Measurements from ENCODE around the gene DCTN2. TPM values are rescaled to one million over a fixed set of nuclear protein-coding genes. Genes with fewer than 3 reads are reported as not detected.
A peak's percentile ranks its signal among the peaks of the same experiment; 100 is the strongest.
"Not testable (repeated sequence)": the region's sequence is repeated elsewhere in the genome, so short reads cannot be mapped to it uniquely, and the experiment has no call there.

The DCTN2 gene
- total and polyA plus RNA-seq, 4 experiments from 2014 or later, result 67.4 to 86.2 (median 70.0) TPM

- intact Hi-C loops (cut with micrococcal nuclease); H3K9me3 ChIP-seq (ENCODE audit: control insufficient read depth in 1 of 2, low read length in 2 of 2); H3K4me1 ChIP-seq (ENCODE audit: insufficient read depth, low read length); H3K27me3 Mint-ChIP-seq; H3K4me3 ChIP-seq (ENCODE audit: low read length in 2 of 2); H3K4me1 Mint-ChIP-seq; H3K27ac ChIP-seq (ENCODE audit: low read depth, low read length); H3K27me3 ChIP-seq (ENCODE audit: insufficient read depth, low read length); H3K9me3 Mint-ChIP-seq; DNase-seq; H3K4me3 Mint-ChIP-seq: not testable (repeated sequence)
- H3K36me3 ChIP-seq (ENCODE audit: insufficient read depth, low read length), result peaks cover 61% of the 10 kb centered on the region
- Mint-ChIP-seq H3K36me3 (peaks cover 46 to 70% of the 10 kb centered on the region in 2 donors), H3K27ac (peak overlapping the region in 4 of 7 donors; percentile 5 to 78 (median 44))
- ChIA-PET POLR2A (ENCODE audit: partially characterized antibody) (interaction anchor here (1.6 kb wide), 1 partner anchor 22 kb away, joined by 4 read pairs; the partner anchor contains the start of gene ARHGAP9), CTCF (ENCODE audit: partially characterized antibody) (interaction anchor here (1.0 to 1.4 kb wide), 3 partner anchors 10 to 47 kb away, joined by 3 to 4 read pairs (median 3); partner anchors contain the start of gene INHBE)
These were observed 44.6 kb downstream of the DCTN2 start for GRCh38 chr12:57502311-57502969.

DNA sequence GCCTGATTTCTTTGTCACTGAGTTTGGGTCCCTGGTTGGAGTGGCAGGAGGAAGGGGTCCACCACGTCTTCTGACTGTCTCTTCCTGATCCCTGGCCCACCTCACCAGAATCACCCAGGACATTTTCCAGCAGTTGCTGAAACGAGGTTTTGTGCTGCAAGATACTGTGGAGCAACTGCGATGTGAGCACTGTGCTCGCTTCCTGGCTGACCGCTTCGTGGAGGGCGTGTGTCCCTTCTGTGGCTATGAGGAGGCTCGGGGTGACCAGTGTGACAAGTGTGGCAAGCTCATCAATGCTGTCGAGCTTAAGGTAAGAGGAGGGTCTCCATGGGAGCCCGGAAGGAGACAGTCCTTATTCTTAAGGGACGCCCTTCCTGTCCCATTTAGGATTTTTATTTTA lies 46.8 kb downstream of the DCTN2 start:
- Histone ChIP-seq H3K36me3 (ENCODE audit: insufficient read depth, low read length) (peaks cover 59% of the 10 kb centered on the region), H3K4me1 (ENCODE audit: insufficient read depth, low read length) (no peaks in the 10 kb centered on the region), H3K9me3 (ENCODE audit: control insufficient read depth in 1 of 2, low read length in 2 of 2) (no peaks in the 10 kb centered on the region), H3K4me3 (ENCODE audit: low read length in 2 of 2) (no peak overlapping the region), H3K27ac (ENCODE audit: low read depth, low read length) (no peak overlapping the region), H3K27me3 (ENCODE audit: insufficient read depth, low read length) (no peaks in the 10 kb centered on the region)
- intact Hi-C loops (cut with micrococcal nuclease), result no loop called here
- no peak overlapping the region for H3K27ac Mint-ChIP-seq
- no peaks in the 10 kb centered on the region for H3K27me3 Mint-ChIP-seq
- POLR2A ChIA-PET (ENCODE audit: partially characterized antibody), result interaction anchor here (1.3 to 1.5 kb wide), 2 partner anchors 21 to 23 kb away, joined by 3 to 8 read pairs; partner anchors contain the start of gene ARHGAP9
- H3K4me1 Mint-ChIP-seq, result peaks cover 0 to 9% (median 7%) of the 10 kb centered on the region in 4 donors
- peaks cover 55 to 72% of the 10 kb centered on the region in 2 donors for H3K36me3 Mint-ChIP-seq
- DNase-seq, result no peak
- CTCF ChIA-PET (ENCODE audit: partially characterized antibody), result interaction anchor here (0.9 kb wide), 1 partner anchor 16 kb away, joined by 3 read pairs; no protein-coding TSS in a partner anchor
- H3K9me3 Mint-ChIP-seq, result no peaks in the 10 kb centered on the region
- no peak overlapping the region for H3K4me3 Mint-ChIP-seq

- Histone ChIP-seq H3K36me3 (ENCODE audit: insufficient read depth, low read length) (peaks cover 48% of the 10 kb centered on the region), H3K9me3 (ENCODE audit: control insufficient read depth in 1 of 2, low read length in 2 of 2) (no peaks in the 10 kb centered on the region), H3K27me3 (ENCODE audit: insufficient read depth, low read length) (no peaks in the 10 kb centered on the region), H3K4me1 (ENCODE audit: insufficient read depth, low read length) (no peaks in the 10 kb centered on the region), H3K4me3 (ENCODE audit: low read length in 2 of 2) (no peak overlapping the region), H3K27ac (ENCODE audit: low read depth, low read length) (no peak overlapping the region)
- Mint-ChIP-seq H3K27me3 (no peaks in the 10 kb centered on the region), H3K36me3 (peaks cover 47 to 60% of the 10 kb centered on the region in 2 donors), H3K9me3 (no peaks in the 10 kb centered on the region), H3K4me1 (peaks cover 0 to 9% (median 7%) of the 10 kb centered on the region in 4 donors), H3K4me3 (no peak overlapping the region), H3K27ac (peak overlapping the region in 6 of 7 donors; percentile 16 to 76 (median 40))
- ChIA-PET POLR2A (ENCODE audit: partially characterized antibody) (no interaction called here), CTCF (ENCODE audit: partially characterized antibody) (no interaction called here)
- intact Hi-C loops (cut with micrococcal nuclease), result no loop called here
- DNase-seq, result no peak
These were observed 48.4 kb downstream of the DCTN2 start for GRCh38 chr12:57498571-57498970.

DNA sequence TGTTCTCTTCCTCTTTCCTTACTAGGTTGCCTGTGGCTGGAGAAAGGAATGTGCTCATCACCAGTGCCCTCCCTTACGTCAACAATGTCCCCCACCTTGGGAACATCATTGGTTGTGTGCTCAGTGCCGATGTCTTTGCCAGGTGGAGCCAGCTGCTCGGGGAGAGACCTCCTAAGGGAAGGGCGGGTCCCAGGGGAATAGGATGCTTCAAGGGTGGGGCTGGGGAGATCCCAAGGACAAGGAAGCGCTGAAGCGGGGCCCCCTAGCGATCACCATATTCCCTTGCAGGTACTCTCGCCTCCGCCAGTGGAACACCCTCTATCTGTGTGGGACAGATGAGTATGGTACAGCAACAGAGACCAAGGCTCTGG lies 48.9 kb downstream of the DCTN2 start:
- no peaks in the 10 kb centered on the region for H3K9me3 Mint-ChIP-seq
- Histone ChIP-seq H3K36me3 (ENCODE audit: insufficient read depth, low read length) (peaks cover 48% of the 10 kb centered on the region), H3K27ac (ENCODE audit: low read depth, low read length) (no peak overlapping the region), H3K4me1 (ENCODE audit: insufficient read depth, low read length) (no peaks in the 10 kb centered on the region), H3K27me3 (ENCODE audit: insufficient read depth, low read length) (no peaks in the 10 kb centered on the region), H3K9me3 (ENCODE audit: control insufficient read depth in 1 of 2, low read length in 2 of 2) (no peaks in the 10 kb centered on the region), H3K4me3 (ENCODE audit: low read length in 2 of 2) (no peak overlapping the region)
- H3K36me3 Mint-ChIP-seq, result peaks cover 47 to 56% of the 10 kb centered on the region in 2 donors
- POLR2A ChIA-PET (ENCODE audit: partially characterized antibody), result interaction anchor here (1.1 to 1.4 kb wide), 2 partner anchors 18 to 21 kb away, joined by 3 read pairs; partner anchors contain the start of gene ARHGAP9
- no peak overlapping the region for H3K4me3 Mint-ChIP-seq
- peaks cover 0 to 9% (median 7%) of the 10 kb centered on the region in 4 donors for H3K4me1 Mint-ChIP-seq
- CTCF ChIA-PET (ENCODE audit: partially characterized antibody), result no interaction called here
- no peak for DNase-seq
- no peaks in the 10 kb centered on the region for H3K27me3 Mint-ChIP-seq
- H3K27ac Mint-ChIP-seq, result peak overlapping the region in 2 of 7 donors; percentile 35 to 76
- intact Hi-C loops (cut with micrococcal nuclease), result no loop called here

DNA sequence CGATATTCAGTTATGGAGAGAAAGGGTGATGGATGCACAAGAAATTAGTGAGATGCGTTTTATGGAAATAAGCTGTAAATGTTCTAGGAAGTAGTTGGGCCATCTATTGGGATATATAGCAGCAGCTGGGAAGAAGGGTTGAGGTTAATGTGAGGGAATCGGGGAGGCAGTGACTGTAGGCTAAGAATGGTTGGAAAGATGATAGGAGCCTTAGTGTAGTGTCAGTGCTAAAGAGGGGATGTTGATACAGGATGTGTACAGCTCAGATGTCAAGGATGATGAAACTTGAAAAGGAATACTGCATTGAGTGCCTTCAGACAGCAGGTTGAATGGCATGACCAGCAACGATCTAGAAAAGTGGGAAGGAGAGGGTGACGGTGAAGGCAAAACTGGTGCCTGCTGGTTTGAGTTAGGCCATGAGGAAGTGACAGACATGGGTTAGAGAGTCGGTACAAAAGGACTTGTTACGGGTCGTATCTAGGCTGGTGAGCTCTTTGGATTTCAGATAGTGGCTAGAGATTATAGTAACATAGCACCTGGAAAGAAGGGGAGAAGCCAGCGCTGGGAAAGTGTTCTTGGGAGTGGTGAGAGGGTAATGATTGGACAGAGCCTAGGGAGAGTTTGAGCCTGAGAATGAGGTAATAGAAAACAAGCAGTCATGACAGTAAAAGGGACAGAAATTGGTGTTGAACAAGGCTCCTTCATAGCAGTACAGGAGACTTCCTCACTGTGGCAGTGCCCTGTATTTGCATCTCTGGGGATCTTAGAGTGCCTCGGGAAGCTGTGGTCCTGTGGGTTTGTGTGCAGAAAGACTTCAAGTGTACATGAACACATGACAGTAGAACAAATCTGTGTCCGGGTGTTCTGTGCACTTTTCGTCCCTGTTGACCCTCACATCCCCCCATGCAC lies 49.5 kb downstream of the DCTN2 start:
- ChIA-PET POLR2A (ENCODE audit: partially characterized antibody) (interaction anchor here (1.1 to 1.6 kb wide), 4 partner anchors 17 to 31 kb away, joined by 3 to 4 read pairs (median 3); partner anchors contain the start of gene ARHGAP9), CTCF (ENCODE audit: partially characterized antibody) (interaction anchor here (0.7 to 1.3 kb wide), 4 partner anchors 18 to 267 kb away, joined by 3 to 4 read pairs (median 3); partner anchors contain the start of gene ARHGAP9)
- Histone ChIP-seq H3K9me3 (ENCODE audit: control insufficient read depth in 1 of 2, low read length in 2 of 2) (no peaks in the 10 kb centered on the region), H3K27ac (ENCODE audit: low read depth, low read length) (no peak overlapping the region), H3K36me3 (ENCODE audit: insufficient read depth, low read length) (peaks cover 52% of the 10 kb centered on the region), H3K4me3 (ENCODE audit: low read length in 2 of 2) (no peak overlapping the region), H3K4me1 (ENCODE audit: insufficient read depth, low read length) (no peaks in the 10 kb centered on the region), H3K27me3 (ENCODE audit: insufficient read depth, low read length) (no peaks in the 10 kb centered on the region)
- H3K36me3 Mint-ChIP-seq, result peaks cover 49 to 57% of the 10 kb centered on the region in 2 donors
- H3K27me3 Mint-ChIP-seq, result no peaks in the 10 kb centered on the region
- peaks cover 0 to 11% (median 9%) of the 10 kb centered on the region in 4 donors for H3K4me1 Mint-ChIP-seq
- H3K4me3 Mint-ChIP-seq, result no peak overlapping the region
- intact Hi-C loops (cut with micrococcal nuclease), result no loop called here
- H3K9me3 Mint-ChIP-seq, result no peaks in the 10 kb centered on the region
- peak overlapping the region in 6 of 7 donors; percentile 16 to 55 (median 41) for H3K27ac Mint-ChIP-seq
- DNase-seq, result no peak

DNA sequence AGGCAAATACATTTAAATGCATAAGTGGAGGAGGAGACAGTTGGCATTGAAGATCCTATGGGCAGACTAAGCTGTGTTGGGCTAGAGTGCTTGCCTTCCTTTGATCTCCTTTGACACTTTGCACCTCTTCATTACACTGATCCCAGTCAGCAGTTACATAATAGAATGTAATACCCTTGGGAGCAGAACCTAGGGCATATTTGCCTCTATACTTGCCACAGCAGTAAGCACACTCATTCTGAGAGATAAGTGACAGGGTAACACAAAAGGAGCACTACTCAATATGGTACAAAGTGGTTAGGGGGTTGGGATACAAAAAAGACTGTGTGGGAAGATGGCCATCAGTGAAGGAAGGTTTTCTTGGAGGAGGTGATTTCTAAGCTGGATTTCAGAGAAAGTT lies 50.2 kb downstream of the DCTN2 start:
- Histone ChIP-seq H3K27me3 (ENCODE audit: insufficient read depth, low read length) (no peaks in the 10 kb centered on the region), H3K9me3 (ENCODE audit: control insufficient read depth in 1 of 2, low read length in 2 of 2) (no peaks in the 10 kb centered on the region), H3K4me1 (ENCODE audit: insufficient read depth, low read length) (no peaks in the 10 kb centered on the region), H3K27ac (ENCODE audit: low read depth, low read length) (no peak overlapping the region), H3K36me3 (ENCODE audit: insufficient read depth, low read length) (peaks cover 47% of the 10 kb centered on the region), H3K4me3 (ENCODE audit: low read length in 2 of 2) (no peak overlapping the region)
- no peaks in the 10 kb centered on the region for H3K9me3 Mint-ChIP-seq
- no peak for DNase-seq
- ChIA-PET POLR2A (ENCODE audit: partially characterized antibody) (interaction anchor here (0.8 to 1.6 kb wide), 4 partner anchors 9 to 30 kb away, joined by 3 to 4 read pairs (median 3); partner anchors contain the start of gene ARHGAP9), CTCF (ENCODE audit: partially characterized antibody) (interaction anchor here (0.7 to 1.3 kb wide), 4 partner anchors 17 to 267 kb away, joined by 3 to 4 read pairs (median 3); partner anchors contain the start of gene ARHGAP9)
- no peak overlapping the region for H3K4me3 Mint-ChIP-seq
- H3K27me3 Mint-ChIP-seq, result no peaks in the 10 kb centered on the region
- intact Hi-C loops (cut with micrococcal nuclease), result no loop called here
- peaks cover 47 to 56% of the 10 kb centered on the region in 2 donors for H3K36me3 Mint-ChIP-seq
- peaks cover 0 to 11% (median 7%) of the 10 kb centered on the region in 4 donors for H3K4me1 Mint-ChIP-seq
- H3K27ac Mint-ChIP-seq, result peak overlapping the region in 3 of 7 donors; percentile 33 to 45 (median 39)

All from CD4-positive, alpha-beta memory T cell (primary cell).